GM19099 (cell line): ENCODE measurements around the gene CACNA1C.

Experiments
- POLR2A ChIP-seq: IDR thresholded peaks from 3 replicates; pipeline ENCODE4 v1.6.1; 2011; ENCODE audit warnings: low read depth; ENCODE audit not compliant: insufficient read length; ENCODE audit errors: extremely low read depth

Gene CACNA1C

GRCh38 chr12:2281446-2281845 is 228.7 kb downstream of the CACNA1C start:
- no peak for TF ChIP-seq POLR2A

- no peak for TF ChIP-seq POLR2A
Observed at GRCh38 chr12:2282318-2282717, 229.5 kb downstream of the CACNA1C start.

GRCh38 chr12:2283480-2283879 is 230.7 kb downstream of the CACNA1C start:
- TF ChIP-seq POLR2A = no peak

- no peak for TF ChIP-seq POLR2A
Observed at GRCh38 chr12:2283916-2284315, 231.1 kb downstream of the CACNA1C start.

GRCh38 chr12:2284321-2284813 is 231.6 kb downstream of the CACNA1C start:
- no peak for TF ChIP-seq POLR2A

GRCh38 chr12:2284857-2285256 is 232.1 kb downstream of the CACNA1C start:
- TF ChIP-seq POLR2A = no peak

- no peak for TF ChIP-seq POLR2A
Observed at GRCh38 chr12:2285462-2285861, 232.7 kb downstream of the CACNA1C start.

- TF ChIP-seq POLR2A = no peak
Observed at GRCh38 chr12:2286047-2286446, 233.3 kb downstream of the CACNA1C start.

GRCh38 chr12:2286461-2287131 is 233.8 kb downstream of the CACNA1C start:
- no peak for TF ChIP-seq POLR2A

- no peak for TF ChIP-seq POLR2A
Observed at GRCh38 chr12:2287151-2287550, 234.4 kb downstream of the CACNA1C start.

GRCh38 chr12:2287589-2287988 is 234.8 kb downstream of the CACNA1C start:
- no peak for TF ChIP-seq POLR2A

- TF ChIP-seq POLR2A = no peak
Observed at GRCh38 chr12:2288001-2288400, 235.2 kb downstream of the CACNA1C start.

GRCh38 chr12:2288471-2288870 is 235.7 kb downstream of the CACNA1C start:
- TF ChIP-seq POLR2A = no peak

DNA sequence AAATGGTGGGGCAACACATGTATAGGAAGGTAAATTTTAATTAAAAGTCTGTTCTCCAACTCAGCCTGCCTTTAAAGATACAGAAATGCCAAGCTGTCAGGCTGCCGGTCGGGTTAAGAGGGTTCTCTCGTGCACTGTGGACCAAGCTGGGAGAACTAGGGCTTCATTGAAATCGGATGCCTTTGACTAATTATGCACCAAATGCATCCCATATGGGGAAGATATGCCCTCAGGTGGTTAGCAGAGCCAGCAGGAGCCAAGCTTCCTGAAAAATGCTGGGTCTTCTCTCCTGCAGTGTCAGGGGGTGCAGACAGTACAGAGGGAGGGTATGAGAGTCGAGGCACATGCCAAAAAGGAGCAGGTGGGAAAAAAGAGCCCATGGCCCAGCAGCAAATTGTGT is 236.1 kb downstream of the CACNA1C start:
- TF ChIP-seq POLR2A = no peak

DNA sequence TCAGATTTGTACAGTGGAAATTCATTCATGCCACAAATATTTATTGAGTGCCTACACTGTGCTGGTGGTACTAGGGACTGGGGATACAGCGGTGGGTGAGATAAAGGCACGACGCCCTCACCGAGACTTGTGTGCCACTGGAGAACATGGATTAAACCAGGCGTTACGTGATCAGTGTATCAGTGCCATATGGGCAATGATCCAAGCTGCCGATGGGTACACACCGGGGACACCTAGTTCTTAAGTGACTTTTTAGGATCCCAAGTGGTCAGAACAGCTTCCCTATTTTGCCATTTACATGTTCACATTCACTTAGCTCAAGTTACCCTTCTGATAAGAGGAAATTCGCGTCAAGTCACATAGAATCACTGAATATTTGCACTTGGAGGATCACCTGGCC is 236.7 kb downstream of the CACNA1C start:
- TF ChIP-seq POLR2A = no peak

GRCh38 chr12:2290091-2290490 is 237.3 kb downstream of the CACNA1C start:
- no peak for TF ChIP-seq POLR2A
